NCI-H2196 treated with DMSO at 0.1 percent for 48 hours (cell line): ENCODE measurements around the gene GOLIM4.
A peak's percentile ranks its signal among the peaks of the same experiment; 100 is the strongest.

Experiments
- DNase-seq: peaks from one replicate; lab custom pipeline; 2025; ENCODE audit not compliant: unreplicated experiment; lab: John Stamatoyannopoulos, UW

Gene GOLIM4

GRCh38 chr3:168100777-168101492 is 5.2 kb upstream of the GOLIM4 start:
- no peak for DNase-seq

GRCh38 chr3:168097381-168097780 is 1.7 kb upstream of the GOLIM4 start:
- no peak for DNase-seq

GRCh38 chr3:168096210-168096652 is 507 bp upstream of the GOLIM4 start:
- DNase-seq: peak; percentile 91

- peak; percentile 57 for DNase-seq
Measured at GRCh38 chr3:168094877-168095610, 680 bp downstream of the GOLIM4 start.

GRCh38 chr3:168094580-168094876 is 1.2 kb downstream of the GOLIM4 start:
- no peak for DNase-seq

- DNase-seq: no peak
Measured at GRCh38 chr3:168093790-168094189, 1.9 kb downstream of the GOLIM4 start.

- no peak for DNase-seq
Measured at GRCh38 chr3:168093229-168093628, 2.5 kb downstream of the GOLIM4 start.

- no peak for DNase-seq
Measured at GRCh38 chr3:168091941-168092340, 3.8 kb downstream of the GOLIM4 start.

GRCh38 chr3:168091302-168091858 is 4.3 kb downstream of the GOLIM4 start:
- DNase-seq: no peak

- DNase-seq: no peak
Measured at GRCh38 chr3:168090306-168091085, 5.2 kb downstream of the GOLIM4 start.

- no peak for DNase-seq
Measured at GRCh38 chr3:168089179-168089771, 6.4 kb downstream of the GOLIM4 start.

- DNase-seq: no peak
Measured at GRCh38 chr3:168088106-168088720, 7.5 kb downstream of the GOLIM4 start.

- DNase-seq: no peak
Measured at GRCh38 chr3:168087539-168087938, 8.2 kb downstream of the GOLIM4 start.

GRCh38 chr3:168086541-168087260 is 9.0 kb downstream of the GOLIM4 start:
- DNase-seq: no peak

- no peak for DNase-seq
Measured at GRCh38 chr3:168085491-168086119, 10.1 kb downstream of the GOLIM4 start.

- DNase-seq: no peak
Measured at GRCh38 chr3:168083906-168084305, 11.8 kb downstream of the GOLIM4 start.

GRCh38 chr3:168081856-168082255 is 13.9 kb downstream of the GOLIM4 start:
- DNase-seq: no peak

- no peak for DNase-seq
Measured at GRCh38 chr3:168081171-168081771, 14.5 kb downstream of the GOLIM4 start.

GRCh38 chr3:168080499-168081170 is 15.1 kb downstream of the GOLIM4 start:
- no peak for DNase-seq
